GM18909 (cell line): ENCODE measurements around the gene ANAPC7.
"Not testable (repeated sequence)": the region's sequence is repeated elsewhere in the genome, so short reads cannot be mapped to it uniquely, and the experiment has no call there.

Source experiments
- ATAC-seq: cut with Tn5 transposase; IDR thresholded peaks from one replicate; pipeline ENCODE4 v1.9.1; 2021; ENCODE audit warnings: mild to moderate bottlenecking; ENCODE audit not compliant: unreplicated experiment, poor library complexity

ANAPC7 gene

DNA sequence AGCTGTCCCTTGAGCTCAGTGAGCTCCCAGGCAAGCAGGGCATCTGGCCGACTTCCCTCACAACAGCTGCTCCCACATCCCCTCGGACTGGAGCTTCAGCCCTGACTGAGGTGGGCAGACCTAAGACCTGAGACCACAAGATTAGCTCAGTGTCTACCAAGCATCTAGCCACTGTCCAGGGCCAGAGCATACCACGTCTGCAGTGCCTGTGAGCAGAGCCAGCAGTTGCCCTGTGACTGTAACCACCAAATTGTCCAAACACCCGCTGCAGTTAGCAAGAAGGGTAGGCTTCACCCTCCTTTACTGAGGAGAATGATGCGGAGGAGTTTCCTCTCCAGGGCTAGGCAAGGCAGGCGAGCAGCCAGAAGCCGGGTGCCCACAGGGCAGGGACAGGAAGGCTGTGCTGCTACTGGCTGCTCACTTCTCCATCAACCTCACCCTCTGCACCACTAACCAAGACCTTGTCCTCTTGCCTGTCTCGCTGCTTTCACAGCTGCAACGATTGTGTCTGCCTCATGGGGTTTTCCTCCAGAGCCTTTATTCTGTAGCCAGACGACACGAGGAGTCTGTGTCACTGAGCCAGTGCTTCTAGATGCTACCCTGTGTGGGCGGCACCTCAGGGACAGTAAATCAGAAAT, 53.9 kb downstream of the ANAPC7 start:
- ATAC-seq: no peak

DNA sequence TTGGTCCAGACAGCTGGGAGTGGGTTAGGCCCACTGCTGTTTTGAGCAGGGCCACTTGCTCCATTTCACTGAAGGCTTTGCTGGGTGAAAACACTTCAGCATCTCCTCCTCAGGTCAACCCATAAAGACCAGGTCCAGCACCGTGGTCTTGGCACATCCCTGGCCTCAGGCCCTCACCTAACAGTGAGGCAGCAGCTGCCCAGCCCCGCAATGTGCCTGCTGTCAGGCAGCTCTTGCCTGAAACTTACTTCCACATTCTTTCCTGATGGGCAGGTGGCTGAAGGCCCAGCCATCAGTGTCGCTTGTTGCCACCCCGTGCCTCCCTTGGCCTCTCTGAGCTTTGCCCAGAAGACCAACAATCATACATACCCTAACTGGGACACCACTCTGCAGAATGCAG, 54.4 kb downstream of the ANAPC7 start:
- ATAC-seq: no peak

DNA sequence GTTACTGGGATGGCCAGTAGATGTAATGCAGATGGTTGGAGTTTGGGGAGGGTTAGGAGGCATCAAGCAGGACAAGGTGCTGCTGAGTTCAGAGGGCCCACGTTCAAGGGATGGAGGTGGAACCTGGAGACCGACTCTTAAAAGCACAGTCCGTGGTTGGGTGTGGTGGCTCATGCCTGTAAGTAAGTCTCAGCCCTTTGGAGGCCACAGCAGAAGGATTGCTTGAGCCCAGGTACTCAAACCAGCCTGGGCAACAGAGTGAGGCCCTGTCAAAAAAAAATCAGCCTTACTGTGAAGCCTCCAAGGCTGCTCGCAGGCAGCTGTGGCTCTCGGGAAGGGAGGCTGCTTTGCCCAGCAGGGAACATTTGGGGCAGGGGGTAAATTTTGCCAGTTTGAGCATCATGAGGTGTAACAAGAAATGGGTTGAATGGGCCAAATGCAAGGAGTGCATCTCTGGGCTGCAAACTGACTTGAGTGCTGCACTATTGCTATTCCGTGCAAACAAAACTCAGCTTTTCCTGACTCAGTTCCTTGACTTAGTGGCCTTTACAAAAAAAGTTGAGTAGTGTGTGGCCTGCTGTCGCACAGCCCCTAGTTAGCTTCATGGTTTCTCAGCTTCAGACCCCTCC, 55.0 kb downstream of the ANAPC7 start:
- no peak for ATAC-seq

DNA sequence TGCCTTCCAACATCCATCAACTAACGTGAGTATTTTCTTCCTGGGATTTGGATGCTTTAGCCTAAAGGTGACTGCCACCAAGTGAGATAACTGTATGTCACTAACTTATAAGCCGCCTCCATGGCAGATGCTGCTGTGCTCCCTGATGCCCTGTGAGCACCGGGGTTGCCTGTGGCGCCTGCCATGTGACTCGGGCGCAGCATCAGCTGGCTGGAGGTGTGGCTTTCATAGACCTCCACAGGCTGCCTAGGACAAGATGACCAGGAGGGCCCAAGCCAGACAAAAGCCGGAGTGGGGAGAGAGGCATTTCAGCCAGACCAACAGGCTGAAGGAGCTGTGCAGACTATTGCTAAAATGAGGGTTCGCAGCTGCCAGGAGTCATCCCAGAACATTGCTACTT, 55.7 kb downstream of the ANAPC7 start:
- ATAC-seq: no peak

DNA sequence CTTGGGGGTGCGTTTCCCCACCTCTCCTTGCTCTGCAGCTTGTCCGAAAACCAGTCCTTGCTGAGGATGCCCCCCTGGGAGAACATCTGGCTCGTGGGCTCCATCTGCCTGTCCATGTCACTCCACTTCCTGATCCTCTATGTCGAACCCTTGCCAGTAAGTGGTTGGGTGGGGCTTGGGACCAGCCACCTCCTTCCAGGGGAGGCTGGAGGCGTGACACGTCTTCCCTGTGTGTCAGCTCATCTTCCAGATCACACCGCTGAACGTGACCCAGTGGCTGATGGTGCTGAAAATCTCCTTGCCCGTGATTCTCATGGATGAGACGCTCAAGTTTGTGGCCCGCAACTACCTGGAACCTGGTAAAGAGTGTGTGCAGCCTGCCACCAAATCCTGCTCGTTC, 57.5 kb downstream of the ANAPC7 start:
- no peak for ATAC-seq

DNA sequence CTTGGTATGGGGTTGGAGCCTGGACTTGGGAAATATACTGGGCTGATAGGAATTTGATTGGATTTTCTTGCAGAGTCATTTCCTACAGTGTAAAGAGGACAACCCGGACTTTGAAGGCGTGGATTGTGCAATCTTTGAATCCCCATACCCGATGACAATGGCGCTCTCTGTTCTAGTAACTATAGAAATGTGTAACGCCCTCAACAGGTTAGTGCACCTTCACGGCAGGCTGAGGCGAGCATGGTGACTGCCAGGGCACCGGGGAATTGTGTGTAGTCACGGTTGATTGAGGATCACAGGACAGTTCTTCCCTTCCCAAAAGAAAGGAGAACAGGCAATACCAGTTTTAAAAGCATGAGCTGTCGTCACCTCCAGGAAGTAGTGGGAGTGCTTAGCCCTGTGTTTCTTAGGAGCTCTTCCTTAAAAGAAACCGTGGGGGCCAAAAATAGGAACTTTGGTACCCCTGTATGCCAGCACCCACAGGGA, 58.3 kb downstream of the ANAPC7 start:
- ATAC-seq: no peak

DNA sequence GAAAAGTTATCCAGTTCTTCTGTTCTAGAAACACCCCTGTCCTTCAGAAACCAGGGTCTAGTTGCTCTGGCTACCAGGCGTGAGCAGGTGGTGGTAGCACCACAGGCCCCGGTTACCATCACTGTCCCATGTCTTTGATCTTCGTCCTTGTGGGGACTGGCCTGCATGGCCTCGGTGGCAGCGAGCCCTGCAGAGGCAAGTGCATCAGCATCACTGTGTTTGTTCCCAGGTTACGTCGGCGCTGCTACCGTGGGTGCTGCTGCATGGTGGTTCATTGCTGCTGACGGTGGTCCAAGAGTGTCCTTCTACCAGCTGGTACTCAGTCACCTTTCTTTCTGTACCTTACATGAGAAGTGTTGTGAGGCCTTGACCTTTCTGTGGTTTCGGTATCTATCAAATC, 58.9 kb downstream of the ANAPC7 start:
- no peak for ATAC-seq

DNA sequence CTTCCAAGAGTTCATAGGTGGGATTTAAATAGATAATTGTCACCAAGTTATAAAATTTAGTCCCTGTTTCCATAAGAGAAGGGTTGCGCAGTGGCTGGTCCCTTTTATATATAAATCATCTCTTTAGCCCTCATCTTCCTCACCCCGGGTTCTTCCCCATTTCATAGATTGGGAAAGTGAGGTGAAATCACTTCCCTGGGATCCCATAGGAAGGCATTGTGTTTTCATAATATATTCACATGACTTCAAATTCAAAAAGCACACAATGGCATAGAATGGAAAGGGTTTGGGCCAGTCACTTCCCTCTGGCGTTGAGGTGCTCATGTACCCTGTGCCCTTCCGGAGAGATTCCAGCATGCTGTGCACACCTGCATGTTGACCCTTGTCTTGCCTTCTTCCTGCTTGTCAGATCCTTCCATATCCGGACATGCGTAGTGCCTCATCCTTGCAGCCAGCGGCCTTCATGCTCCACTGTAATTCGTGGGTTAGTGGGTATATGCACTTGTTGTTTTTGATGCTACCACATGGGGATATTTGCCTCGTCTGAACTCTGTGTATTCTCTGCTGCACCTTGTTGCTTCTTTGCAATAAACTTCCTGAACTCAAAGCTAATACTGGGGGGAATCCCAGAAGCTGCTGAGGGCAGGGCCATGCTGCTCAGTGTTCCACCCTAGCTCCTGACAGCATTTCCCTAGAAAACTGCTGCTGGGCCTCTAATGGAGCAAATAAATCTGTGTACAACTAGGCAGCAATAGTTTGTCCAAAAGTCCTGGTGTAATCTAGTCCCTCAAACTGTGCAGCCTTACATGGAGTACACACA, 59.6 kb downstream of the ANAPC7 start:
- ATAC-seq: no peak

DNA sequence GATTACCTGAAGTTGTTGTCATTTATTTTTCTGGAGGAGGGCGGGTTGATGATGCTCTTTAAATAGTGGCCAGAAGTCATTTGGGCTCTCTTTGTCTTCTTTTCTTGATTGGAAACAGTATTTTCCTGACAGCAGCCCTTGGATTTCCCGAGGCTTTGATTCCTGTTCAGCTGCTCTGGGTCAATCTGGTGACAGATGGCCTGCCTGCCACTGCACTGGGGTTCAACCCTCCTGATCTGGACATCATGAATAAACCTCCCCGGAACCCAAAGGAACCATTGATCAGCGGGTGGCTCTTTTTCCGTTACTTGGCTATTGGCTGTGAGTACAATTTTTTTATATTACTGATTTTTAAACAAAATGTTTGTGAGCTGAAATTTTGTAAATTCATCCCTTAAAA, 60.4 kb downstream of the ANAPC7 start:
- ATAC-seq: no peak

DNA sequence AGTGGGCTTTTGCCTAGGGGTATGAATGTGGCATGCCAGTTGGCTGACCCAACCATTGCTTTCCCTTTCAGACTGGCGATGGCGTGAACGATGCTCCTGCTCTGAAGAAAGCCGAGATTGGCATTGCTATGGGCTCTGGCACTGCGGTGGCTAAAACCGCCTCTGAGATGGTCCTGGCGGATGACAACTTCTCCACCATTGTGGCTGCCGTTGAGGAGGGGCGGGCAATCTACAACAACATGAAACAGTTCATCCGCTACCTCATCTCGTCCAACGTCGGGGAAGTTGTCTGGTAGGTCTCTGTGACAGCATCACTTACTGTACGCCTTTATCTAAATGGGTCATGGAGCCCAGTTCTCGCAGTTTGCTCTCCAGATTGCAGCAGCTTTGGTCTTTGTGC, 61.4 kb downstream of the ANAPC7 start:
- ATAC-seq: no peak

DNA sequence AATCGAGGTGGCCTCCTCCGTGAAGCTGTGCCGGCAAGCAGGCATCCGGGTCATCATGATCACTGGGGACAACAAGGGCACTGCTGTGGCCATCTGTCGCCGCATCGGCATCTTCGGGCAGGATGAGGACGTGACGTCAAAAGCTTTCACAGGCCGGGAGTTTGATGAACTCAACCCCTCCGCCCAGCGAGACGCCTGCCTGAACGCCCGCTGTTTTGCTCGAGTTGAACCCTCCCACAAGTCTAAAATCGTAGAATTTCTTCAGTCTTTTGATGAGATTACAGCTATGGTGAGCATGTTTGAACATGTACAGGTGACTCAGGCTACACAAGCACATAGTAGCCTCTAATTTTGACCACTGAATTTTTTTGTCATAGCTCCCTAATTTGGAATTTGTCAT, 62.8 kb downstream of the ANAPC7 start:
- no peak for ATAC-seq

DNA sequence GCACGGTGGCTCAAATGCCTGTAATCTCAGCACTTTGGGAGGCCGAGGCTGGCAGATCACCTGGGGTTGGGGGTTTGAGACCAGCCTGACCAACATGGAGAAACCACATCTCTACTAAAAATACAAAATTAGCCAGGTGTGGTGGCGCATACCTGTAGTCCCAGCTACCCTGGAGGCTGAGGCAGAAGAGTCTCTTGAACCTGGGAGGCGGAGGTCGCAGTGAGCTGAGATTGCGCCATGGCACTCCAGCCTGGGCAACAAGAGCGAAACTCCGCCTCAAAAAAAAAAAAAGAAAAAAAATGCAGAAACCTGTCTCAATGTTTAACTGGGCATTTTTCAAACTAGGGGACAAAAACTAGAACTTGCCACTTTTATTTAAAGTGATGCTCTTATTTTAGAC, 63.2 kb downstream of the ANAPC7 start:
- not testable (repeated sequence) for ATAC-seq

DNA sequence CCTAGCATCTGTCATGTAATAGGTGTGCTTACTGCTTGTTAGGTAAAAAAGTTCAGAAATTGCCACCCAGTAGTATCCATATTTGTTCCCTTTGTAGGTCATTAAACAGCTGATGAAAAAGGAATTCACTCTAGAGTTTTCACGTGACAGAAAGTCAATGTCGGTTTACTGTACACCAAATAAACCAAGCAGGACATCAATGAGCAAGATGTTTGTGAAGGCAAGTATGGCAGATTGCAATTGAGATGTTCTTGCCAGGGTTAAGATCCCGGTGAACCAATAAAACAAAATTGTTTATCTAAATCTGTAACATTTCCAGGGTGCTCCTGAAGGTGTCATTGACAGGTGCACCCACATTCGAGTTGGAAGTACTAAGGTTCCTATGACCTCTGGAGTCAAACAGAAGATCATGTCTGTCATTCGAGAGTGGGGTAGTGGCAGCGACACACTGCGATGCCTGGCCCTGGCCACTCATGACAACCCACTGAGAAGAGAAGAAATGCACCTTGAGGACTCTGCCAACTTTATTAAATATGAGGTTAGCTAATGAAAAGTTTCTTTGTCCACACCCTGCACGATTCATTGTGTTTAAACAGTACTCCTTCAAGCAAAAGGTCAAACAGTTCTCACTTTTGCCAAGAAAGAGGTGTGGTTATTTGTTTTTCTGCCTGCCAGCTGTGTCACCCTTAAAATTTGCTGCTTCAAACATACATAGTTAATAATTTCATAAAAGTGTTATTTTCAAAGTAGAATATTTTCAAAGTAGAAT, 64.1 kb downstream of the ANAPC7 start:
- no peak for ATAC-seq

DNA sequence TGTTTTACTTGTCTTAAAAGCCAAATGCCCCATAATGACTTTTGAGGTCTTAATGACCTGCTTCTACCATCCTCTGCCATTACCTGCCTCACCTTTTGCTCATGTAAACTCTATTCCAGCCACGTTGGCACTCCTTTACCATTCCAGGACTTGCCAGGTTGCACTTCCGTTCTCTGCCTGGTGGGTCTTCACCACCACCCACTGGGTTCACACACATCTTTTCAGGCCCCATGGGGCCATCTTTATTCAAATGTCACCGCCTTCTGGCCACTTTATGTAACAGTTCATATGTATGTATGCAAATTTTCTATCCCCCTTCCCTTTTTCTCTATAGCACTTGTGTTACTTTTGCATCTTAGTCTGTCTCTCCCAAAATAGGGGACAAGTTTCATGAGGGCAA, 64.8 kb downstream of the ANAPC7 start:
- ATAC-seq: no peak

DNA sequence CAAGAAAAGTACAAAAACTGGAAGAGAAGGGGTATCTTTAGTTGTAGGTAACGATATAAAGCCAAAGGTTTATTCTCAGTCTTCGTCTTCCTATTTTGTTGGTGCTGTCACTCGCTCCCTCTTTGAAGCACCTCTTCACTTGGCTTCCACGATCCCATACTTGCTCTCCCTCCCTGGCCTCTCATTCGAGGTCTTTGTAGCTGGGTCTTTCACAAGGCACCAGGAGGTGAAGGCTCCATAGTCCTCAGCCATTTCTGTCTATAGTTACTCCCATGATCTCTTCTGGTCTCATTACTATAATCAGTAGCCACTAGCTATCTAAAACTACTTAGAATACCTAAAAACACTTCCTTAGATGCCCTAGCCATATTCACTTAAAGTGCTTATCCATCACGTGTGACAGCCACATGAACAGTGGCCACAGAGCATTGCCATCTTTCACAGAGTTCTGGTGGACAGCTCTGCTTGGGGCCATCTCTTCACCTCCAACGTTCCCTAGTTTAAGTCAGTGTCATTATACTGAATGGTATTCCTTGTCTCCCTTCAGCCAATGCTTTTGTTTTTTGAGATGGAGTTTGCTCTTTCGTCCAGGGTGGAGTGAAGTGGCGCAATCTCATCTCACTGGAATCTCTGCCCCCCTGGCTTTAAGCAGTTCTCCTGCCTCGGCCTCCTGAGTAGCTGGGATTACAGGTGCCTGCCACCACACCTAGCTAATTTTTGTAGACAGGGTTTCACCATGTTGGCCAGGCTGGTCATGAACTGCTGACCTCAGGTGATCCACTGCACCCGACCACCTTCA, 65.4 kb downstream of the ANAPC7 start:
- ATAC-seq: no peak

DNA sequence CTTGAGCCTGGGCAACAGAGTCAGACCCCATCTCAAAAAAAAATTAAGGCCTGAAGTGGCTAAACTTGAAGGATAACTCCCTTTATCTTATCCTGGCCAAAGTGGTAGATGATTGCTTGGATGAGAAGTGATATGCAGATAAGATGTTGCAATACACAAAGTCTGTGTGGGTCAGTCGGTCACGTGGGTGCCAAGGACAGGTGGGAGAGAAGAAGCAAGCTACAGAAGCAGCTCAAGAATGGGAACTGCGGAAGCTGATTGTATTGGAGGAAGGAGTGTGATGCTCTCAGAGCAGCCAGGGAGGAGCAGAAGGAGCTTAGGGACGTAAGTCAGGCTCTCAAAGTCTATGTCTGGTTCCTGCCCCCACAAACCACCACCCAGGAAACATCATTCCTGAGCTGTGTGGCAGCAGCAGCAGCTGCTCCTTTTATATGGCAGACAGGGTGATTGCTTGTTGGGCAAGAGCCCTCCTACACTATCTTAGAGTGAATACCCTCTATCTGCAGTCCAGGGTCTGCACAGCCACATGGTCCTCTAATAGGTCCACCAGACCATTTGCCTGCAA, 67.9 kb downstream of the ANAPC7 start:
- no peak for ATAC-seq

DNA sequence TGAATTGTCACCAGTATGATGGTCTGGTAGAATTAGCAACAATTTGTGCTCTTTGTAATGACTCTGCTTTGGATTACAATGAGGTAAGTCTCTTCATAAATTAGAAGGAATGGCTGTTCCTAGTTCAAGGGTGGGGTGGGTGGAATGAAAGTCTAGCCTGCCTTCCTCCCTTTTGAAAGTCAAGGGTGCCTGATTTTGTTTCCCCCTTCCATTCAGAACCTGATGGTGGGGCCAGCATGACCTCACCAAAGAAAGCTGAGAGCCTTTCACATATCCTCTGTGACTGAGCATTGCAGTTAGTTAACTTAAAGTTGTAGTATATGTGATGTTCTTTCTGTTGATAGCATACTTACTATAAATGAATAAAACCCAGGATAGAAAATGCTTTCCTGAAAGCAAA, 70.3 kb downstream of the ANAPC7 start:
- no peak for ATAC-seq

DNA sequence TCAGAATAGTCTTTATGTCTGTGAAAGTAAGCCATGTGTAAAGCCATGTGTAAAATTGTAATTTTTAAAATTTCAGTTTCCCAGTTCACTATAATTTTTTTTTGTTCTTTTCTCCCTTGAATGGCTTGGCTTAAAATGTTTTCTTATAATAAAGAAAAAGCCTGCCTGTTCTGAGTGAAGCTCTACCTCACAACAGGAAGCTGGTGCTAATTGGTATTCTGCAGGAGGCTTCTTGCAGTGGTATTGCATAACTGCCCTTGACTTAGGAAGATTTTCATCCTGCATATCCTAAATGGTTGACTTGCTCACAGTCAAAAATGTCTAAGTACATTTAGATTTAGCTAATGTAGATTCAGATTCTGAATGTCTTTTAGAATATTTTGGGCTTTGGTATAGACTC, 73.0 kb downstream of the ANAPC7 start:
- no peak for ATAC-seq

DNA sequence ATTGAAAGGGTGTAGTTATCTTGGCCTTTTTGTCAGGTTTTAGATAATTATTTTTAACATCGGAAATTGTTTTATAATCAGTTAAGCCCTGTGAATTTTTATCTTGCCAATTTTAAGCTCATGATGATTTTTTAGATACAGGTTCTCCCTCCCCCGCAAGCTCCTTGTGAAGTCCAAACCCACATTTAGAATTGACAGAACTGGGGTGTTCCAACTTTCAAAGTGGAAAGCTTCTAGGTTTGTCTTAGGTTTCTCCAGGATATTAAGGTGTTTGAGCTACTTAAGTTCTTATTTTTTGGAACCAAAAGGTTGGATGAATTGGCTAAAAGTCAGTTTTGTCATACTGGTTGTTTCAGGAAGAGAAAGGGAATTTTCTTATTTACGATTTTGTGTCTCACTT, 73.4 kb downstream of the ANAPC7 start:
- ATAC-seq: no peak

DNA sequence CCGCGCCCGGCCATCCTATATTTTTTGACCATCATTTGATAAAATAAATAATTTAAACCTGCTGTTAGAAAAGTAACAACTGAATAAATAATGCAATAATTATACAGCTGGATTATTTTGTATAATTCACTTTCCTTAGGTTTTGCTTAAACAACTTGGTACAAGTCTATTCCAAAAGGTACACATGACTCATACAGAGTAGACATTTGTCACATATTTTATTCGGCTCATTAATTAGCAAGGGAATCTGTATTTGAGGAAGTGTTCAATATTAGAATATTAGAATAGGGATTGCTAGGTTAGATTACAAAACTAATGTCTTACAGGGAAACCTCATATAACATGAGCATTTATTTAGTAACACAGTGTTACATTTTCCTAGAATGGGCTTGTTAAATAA, 73.8 kb downstream of the ANAPC7 start:
- ATAC-seq: no peak
